Measurements from ENCODE around the gene CASKIN2.

DNA sequence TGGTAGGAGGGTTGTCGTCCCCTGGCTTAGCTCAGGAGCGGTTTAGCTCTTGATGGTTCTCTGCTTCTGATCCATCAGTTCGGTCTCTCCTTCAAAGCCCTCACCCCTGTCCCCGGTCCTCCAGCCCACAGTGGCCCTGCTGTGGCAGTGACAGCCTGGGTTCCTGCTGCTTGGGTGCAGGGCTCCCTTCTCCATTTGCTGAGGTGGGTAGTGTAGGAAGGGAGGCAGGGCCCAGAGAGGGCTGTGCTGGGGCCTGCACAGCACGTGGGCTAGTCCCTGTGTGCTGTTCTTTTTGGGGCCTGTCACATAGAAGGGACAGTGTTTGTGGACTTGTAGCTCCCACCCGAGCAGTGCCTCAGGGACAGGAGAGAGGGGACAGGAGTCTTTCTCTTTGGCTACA, 40.6 kb downstream of the CASKIN2 start:
- no peak for TF ChIP-seq CTCF (IDR thresholded peaks at IDR 0.05)
- TF ChIP-seq REST (IDR thresholded peaks at IDR 0.05; ENCODE audit: insufficient read depth in 1 of 2, low read depth in 2 of 2, low read length in 1 of 2) = no peak

All from Panc1 (cell line).